GM12864 (cell line): Measurements from ENCODE around the gene XRCC6.

Experiments used
- DNase-seq: peaks from one replicate; pipeline ENCODE4 v3.0.0-alpha.2; 2011; ENCODE audit warnings: low read depth
- H3K4me3 ChIP-seq: 2 replicates; pipeline ENCODE4 v1.5.1; 2011; ENCODE audit warnings: mild to moderate bottlenecking, low read depth, low read length, control low read depth
- CTCF ChIP-seq: IDR thresholded peaks from 2 replicates; pipeline ENCODE4 v1.5.1; 2011; ENCODE audit warnings: low read depth, mild to moderate bottlenecking, moderate library complexity, low read length, control low read depth, inconsistent platforms; ENCODE audit errors: missing control alignments

Gene XRCC6

GRCh38 chr22:41598891-41599635, 22.0 kb upstream of the XRCC6 start:
- no peak for DNase-seq
- no peak overlapping the region for H3K4me3 ChIP-seq
- no peak for TF ChIP-seq CTCF

- TF ChIP-seq CTCF: no peak
- H3K4me3 ChIP-seq: no peak overlapping the region
- no peak for DNase-seq
Measured at GRCh38 chr22:41600976-41601375, 20.1 kb upstream of the XRCC6 start.

GRCh38 chr22:41603873-41604332, 17.2 kb upstream of the XRCC6 start:
- no peak overlapping the region for H3K4me3 ChIP-seq
- no peak for TF ChIP-seq CTCF
- DNase-seq: peak; percentile 52

- no peak for DNase-seq
- no peak overlapping the region for H3K4me3 ChIP-seq
- no peak for TF ChIP-seq CTCF
Measured at GRCh38 chr22:41608386-41608785, 12.7 kb upstream of the XRCC6 start.

- no peak for TF ChIP-seq CTCF
- DNase-seq: no peak
- no peak overlapping the region for H3K4me3 ChIP-seq
Measured at GRCh38 chr22:41612603-41613306, 8.3 kb upstream of the XRCC6 start.

- TF ChIP-seq CTCF: no peak
- DNase-seq: no peak
- no peak overlapping the region for H3K4me3 ChIP-seq
Measured at GRCh38 chr22:41613456-41613855, 7.6 kb upstream of the XRCC6 start.
